GM18858 (cell line): ENCODE data around the gene NOXO1.

Experiments used
- ATAC-seq: cut with Tn5 transposase; IDR thresholded peaks from one replicate; pipeline ENCODE4 v1.9.1; 2021; ENCODE audit not compliant: unreplicated experiment

Gene NOXO1

DNA sequence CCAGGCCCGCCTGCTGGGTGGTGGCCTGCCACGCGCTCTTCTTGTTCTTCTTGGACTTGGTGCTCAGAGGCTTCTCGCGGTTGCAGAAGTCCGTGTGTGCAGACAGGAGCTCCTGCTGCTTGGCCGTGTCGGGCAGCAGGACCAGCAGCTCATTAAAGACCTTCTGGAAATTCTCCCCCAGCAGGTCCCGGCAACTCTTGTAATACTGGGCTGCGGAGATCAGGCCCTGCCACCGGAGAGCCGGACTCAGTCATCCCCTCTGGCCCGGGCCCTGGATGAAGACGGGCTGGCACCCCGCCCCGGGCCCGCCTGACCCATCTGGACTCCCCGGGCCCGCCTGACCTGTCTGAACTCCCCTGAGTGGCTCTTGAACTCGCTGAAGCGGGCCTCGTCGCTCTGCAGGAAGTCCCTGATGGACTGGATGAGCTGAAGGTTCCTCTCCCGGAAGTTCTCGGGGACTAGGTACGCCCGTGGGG lies 17.1 kb upstream of the NOXO1 start:
- no peak for ATAC-seq

DNA sequence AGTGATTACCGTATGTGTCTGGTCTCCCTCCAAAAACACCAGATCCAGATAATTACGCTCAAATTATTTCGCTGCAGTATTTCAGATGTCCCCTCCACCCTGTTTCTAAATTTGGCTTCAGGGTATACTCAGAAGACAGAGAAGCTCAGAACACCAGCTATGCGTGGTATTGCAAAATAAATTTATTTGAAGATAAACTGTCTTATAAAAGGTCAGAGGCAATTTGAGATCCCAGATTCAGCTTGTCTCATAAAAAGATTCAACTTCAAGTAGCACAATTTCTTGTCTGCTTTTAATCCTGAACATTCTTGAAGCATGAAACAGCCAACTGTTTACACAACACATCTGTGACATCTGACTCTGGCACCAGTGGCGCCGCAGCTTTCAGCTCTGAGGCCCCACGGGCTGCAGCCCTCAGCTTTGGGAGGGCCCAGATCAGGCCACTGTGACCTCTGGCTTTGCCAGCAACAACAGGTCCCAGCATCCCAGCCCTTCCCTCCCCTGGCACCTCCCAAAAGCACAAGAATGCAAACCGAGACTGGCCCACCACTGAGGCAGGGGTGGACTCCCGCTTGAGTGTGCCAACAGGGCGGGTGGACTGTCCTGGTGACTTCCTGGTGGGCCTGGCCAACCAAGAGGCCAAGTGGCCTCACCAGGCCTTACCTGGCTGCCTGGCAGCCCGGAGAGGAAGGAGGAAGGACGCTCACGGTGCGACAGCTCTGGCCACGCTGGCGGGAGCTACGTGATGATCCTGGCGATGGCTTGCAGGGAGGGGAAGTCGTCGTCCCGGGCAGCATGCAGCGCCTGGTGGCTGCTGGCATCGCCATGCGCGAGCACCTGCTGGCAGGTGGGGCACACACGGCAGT lies 16.5 kb upstream of the NOXO1 start:
- no peak for ATAC-seq

DNA sequence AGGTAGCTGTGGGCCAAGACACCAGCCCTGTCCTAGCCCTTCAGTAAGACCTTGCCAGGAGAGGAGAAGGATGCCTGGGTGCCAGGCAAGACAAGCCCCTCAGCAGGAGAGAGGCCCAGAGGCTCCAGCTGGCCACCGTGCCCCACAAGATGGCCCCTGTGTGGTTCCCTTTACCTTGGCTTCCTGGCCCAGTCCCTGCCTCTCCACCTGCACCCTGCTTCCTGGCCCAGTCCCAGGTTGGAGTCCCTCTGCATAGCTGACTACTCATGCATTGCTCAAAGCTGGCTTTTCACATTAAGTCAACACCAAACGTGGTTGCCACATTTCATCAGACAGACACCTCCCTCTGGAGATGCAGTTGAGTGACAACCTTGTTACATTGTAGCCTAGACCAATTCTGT lies 12.5 kb upstream of the NOXO1 start:
- ATAC-seq, result no peak

DNA sequence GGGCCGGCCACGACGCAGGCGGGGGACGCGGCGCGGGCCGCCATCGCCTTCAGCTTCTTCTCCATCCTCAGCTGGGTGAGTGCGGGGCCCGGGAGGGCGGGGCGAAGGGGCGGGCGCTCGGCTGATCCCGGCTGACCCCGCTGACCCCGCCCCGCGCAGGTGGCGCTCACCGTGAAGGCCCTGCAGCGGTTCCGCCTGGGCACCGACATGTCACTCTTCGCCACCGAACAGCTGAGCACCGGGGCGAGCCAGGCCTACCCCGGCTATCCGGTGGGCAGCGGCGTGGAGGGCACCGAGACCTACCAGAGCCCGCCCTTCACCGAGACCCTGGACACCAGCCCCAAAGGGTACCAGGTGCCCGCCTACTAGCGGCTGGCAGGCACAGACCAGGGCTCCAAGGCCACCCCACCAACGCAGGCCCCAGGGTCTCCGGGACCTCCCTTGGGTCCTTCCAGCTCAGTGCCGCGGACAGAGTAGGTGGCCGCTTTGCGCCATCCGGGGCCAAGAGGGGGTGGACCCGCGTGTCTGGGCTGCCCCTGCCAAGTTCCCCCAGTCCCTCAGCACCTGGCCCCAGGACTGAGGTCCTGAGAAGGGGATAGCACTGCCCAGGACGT lies 11.5 kb upstream of the NOXO1 start:
- no peak for ATAC-seq

DNA sequence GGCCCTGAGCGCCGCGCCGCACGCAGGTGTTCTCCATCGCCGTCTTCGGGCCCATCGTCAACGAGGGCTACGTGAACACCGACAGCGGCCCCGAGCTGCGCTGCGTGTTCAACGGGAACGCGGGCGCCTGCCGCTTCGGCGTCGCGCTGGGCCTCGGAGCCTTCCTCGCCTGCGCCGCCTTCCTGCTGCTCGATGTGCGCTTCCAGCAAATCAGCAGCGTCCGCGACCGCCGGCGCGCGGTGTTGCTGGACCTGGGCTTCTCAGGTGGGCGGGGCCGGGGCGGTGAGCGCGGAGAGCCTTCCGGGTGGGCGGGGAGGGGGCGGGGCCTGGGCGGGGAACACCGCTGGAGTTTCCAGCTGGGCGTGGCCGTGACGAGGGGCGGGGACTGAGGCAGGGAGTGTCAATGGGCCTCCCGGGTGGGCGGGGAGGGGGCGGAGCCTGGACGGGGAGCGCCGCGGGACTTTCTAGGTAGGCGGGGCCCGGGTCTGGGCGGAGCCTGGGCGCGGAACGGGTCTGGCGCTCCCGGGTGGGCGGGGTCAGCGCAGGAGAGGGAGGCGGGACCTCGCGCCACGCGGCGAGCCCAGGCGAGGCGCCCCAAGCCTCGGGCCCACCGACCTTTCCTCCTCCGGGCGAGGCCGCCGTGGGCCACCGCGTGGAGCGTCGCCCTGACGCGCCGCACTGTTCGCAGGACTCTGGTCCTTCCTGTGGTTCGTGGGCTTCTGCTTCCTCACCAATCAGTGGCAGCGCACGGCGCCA lies 10.9 kb upstream of the NOXO1 start:
- ATAC-seq, result no peak

DNA sequence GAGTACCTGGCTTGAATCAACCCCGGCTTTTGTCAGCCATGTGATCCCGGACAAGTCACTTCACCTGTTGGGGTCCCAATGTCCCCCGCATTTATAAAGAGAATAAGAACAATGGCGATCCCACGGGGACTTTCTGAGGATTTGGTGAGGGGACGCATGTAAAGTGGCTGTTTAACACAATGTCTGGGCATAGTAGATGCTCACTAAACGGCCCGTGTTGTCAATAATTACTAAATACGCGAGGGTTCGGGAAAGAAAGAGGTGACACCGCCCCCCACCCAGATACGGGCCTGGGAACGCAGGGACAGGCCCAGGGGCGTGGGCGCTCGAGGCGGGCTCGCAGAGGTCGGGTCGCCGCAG lies 10.3 kb upstream of the NOXO1 start:
- no peak for ATAC-seq

DNA sequence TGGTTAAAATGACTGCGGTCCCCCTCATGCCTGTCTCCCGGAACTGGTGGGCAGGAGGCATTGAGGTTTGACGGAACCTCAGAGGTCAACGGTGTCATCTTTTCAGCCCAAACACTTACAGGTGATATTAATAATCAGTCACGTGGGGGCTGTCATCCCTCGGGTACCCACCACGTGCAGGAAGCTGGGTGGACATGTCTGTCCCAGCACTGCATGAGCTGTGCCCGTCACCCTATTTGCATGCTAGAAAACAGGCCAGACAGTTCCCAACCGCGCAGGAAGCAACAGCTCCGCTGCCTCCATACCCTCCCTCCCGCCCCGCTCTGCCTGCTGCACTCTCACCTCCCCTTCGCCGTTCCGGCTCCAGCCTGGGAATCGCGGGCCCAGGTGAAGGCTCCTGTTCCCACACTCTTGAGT lies 9.9 kb upstream of the NOXO1 start:
- no peak for ATAC-seq

DNA sequence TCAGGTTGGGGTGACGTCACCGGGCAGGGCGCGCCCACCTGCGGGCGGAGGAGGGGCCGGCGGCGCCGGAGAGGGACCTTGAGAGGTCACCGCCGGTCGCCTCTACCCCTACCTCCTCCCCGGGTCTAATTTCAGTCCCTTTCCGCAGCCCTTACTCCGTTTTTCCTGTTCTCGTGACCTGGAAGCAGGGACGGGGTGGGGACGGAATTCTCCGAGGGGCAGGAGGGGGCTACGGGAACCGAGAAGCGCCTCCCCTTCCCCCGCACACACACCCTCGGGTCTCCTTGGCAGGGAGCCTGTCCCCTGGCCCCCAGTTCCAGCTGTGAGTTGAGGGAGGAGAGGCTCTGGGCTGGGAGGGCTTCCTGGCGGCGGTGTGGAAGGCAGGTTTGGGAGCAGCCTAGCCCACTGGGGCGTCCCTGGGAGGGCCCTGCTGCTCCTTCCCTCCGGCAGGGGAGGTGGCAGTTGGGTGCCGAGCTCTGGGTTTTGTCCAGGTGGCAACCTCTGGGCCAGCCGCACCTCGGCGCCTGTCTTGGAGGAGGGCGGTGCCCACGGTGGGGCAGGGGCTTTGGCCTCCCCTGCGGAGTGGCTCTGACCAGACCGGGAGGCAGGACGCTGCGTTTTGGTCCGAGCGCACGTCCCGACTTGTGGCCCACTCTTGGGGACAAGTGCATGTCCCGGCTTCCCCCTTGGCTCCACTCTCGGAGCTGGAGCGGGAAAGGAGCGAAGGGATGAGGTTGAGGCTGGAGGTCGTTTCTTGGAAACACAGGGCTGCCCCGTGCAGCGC lies 9.3 kb upstream of the NOXO1 start:
- no peak for ATAC-seq

DNA sequence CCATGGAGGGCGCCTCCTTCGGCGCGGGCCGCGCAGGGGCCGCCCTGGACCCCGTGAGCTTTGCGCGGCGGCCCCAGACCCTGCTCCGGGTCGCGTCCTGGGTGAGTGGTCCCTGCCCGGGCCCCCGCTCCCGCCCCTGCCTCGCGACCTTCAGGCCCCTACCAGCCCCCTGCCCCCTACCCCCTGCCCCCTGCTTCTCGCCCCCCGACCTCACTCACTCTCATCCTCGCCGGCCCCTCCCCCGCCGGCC lies 8.8 kb upstream of the NOXO1 start:
- no peak for ATAC-seq

DNA sequence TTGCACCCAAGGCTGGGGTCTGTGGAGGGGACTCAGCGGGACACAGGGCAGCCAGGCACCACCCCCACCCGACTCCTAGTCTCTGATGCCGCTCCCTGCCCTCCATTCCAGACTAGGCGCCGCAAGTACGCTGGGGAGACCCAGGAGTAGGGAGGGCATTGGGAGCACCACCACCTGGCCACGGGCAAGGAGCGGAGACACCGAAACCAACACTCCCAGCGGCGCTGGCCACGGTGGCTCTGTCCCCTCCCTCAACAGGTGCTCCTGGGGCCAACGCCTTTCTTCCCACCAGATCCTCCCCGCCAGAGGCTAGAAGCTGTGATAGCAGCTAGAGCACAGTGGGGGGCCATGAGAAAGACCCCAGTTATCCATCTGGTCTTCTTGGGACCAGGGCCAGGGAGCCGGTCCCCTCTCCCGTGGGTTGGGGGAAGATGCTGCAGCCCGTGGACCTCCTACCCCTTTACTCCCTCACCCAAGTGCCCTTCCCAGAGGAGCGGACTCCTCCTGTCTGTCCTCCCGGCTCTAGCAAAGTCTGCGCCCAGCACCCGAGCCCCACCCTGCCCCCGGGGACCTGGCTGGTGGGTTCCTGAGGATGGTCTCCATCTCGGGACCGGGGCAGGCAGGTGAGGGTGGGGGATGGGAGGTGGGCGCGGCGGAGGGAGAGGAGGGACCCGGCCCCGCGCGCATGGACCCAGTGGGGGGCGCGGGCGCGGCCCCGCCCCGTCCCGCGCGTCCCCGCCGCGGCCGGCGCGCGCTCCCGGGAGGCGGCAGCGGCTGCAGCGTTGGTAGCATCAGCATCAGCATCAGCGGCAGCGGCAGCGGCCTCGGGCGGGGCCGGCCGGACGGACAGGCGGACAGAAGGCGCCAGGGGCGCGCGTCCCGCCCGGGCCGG lies 8.2 kb upstream of the NOXO1 start, which contains the start of gene SYNGR3:
TSS of gene SYNGR3 (plus strand) at position 762 of the 892 bp plus-strand sequence. CDS start 133 bp downstream, outside the sequence.
- no peak for ATAC-seq

DNA sequence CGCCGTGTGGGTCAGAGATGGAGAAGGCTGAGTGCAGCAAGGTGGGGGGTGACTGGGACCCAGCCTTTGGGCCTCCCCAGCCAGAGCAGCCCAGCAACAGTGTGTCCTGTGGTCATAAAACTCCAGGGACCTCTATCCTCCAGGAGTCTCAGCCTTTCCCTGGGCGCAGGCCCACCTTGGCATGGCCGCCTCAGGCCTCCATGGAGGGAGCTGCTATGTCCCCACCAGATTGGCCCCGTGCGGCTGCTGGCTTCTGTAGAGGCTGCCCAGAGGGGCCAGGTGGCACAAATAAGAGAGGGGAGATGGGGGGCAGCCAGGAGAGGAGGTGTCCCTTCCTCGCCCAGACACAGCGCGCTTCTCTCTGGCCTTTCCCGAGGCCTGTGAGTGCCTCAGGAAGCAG lies 5.9 kb upstream of the NOXO1 start:
- no peak for ATAC-seq

DNA sequence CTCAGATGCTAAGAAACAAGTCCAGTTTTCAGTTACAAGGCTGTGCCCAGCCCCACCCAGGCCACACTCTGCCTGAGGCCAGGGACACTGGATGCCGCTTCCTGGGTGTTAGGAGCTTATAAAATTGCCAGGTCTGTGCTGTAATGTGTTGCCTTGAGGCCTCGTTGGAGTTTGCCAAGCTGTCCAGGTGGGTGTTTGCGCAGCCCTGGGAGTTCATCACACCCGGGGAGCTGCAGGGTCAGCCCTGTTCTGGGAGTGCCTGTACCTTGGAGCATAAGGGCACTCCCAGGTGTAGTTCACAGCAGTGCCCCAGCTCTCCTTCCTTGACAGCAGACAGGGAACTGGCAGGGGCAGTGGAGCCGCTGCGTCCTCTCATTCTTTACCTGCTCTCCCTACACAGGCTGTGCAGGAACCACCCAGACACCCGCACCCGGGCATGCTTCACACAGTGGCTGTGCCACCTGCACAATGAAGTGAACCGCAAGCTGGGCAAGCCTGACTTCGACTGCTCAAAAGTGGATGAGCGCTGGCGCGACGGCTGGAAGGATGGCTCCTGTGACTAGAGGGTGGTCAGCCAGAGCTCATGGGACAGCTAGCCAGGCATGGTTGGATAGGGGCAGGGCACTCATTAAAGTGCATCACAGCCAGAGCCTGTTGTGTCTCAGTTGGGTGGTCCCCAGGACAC lies 4.3 kb upstream of the NOXO1 start:
- no peak for ATAC-seq

DNA sequence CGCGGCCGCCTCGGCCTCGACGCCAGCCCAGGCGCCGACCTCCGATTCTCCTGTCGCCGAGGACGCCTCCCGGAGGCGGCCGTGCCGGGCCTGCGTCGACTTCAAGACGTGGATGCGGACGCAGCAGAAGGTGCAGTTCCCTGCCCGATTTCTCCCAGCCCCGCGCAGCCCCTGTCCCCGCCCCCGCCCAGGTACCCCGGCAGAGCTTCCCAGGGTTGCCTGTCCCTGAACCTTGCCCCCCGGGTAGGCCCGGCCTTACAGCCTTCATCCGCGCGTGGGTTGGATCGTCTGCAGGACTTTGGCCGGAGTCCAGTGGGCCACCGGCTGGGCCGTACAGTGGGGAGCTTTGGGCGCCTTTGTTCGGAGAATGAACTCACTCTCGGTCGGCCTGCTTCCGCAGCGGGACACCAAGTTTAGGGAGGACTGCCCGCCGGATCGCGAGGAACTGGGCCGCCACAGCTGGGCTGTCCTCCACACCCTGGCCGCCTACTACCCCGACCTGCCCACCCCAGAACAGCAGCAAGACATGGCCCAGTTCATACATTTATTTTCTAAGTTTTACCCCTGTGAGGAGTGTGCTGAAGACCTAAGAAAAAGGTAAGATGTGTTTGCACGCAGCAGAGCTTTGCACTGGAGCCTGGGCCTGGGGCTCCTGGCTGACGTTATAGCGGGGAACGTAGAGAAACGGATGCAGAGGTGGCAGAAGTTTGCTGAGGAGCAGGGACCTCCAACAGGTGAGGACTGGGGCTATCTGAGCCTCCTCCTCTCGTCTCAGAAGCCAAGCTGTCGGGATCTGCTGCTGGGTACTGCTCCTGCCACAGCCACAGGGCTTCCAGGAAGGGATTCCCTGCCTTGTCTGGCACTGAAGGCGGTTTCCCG lies 3.3 kb upstream of the NOXO1 start:
- ATAC-seq, result no peak

DNA sequence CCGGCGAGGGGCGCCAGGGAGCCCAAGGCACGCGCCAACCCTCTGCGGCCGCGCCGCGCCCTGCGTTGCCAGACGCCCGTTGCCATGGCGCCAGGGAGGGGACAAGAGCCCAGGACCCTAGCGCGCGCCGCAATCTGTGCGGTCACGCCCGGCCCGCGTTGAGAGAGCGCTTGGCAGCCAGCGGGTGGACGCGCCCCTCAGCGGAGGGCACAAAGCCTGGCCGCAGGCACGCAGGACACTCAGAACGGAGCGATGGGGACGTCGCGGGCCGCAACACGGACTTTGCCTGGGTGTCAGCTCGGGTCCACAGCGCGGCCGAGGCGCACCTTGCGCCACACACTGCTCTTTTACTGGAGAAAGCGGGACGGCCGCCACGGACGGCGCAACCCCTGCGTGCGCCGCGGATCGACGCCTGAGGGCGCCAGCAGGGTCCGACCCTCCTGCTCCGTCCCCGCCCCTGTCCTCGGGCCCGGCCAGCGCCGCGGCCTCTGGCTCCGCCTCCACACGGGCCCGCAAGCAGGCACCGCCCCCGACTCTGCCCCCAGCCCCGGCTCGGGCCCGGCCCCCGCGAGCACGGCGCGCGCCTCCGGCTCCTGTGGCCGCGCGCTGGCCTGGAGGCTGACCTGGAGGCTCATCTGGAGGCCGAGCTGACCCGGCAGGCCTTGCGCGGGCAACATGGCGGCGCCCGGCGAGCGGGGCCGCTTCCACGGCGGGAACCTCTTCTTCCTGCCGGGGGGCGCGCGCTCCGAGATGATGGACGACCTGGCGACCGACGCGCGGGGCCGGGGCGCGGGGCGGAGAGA lies 2.5 kb upstream of the NOXO1 start, which contains the start of gene GFER:
TSS of gene GFER (plus strand) at position 650 of the 803 bp plus-strand sequence. CDS start at position 676, 26 bp downstream.
- ATAC-seq, result peak; percentile 58

DNA sequence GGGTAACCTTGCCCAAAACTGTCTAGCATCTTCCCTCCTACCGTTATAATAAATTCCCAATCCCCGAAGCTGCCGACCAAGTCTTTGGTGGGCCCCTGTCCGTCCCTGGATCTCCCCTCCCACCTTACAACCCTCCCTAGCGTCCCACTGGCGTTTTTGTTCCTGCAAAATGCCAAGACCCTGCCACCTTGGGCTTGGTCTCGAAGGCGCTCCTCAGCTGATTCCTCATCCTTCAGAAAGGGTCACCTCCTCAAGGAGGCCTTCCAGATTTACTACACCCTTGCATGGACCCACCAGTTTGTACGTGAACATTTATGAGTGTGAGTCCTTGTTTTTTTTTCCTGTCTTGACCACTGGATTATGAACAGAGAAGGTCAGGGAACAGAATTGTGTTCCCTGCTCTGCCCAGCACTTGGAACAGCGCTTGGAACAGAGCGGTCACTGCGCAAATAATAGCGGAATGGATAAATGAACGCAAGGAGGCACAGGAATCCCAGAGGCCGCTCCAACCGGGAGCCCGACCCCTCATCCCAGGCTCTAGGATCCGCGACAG lies 1.8 kb upstream of the NOXO1 start:
- no peak for ATAC-seq

DNA sequence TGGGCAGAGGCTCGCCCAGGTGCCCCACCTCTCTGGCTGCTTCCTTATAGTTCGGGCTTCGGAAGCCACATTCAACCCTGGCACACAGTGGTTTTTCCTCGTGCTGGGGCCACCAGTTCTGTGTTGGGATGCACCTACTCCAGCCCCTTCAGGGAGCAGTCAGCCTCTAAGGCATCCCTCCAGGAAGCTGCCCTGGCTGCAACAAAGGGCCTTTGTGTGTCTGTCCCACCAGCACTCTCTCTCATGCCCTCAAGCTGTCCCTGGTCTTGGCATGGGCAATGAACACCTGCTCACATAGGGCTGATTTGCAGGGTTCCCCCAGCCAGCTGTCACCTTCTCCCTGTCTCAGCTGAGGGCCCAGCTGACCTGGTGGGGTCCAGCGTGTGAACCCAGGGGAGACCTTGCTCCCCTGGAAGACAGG lies 754 bp upstream of the NOXO1 start:
- no peak for ATAC-seq

DNA sequence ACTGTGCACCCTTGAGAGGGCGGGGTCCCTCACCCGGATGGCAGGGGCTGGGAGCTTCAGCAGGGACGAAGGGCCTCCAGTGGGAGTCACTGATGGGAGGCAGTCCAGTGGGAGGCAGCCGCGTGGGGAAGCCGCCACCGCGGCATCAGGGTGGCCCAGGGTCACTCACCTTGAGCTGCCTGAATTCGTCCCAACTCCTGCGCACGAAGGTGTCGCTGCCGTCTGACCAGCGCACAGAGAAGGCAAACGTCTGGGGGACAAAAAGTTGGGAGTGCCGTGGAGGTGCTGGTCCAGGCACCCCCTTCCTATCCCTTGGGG lies 540 bp downstream of the NOXO1 start:
- ATAC-seq, result no peak
